Cardiac muscle cell (in vitro differentiated cells and primary cell): ENCODE results near the gene PSMF1. TPM values are rescaled to one million over a fixed set of nuclear protein-coding genes. Genes with fewer than 3 reads are reported as not detected.

Source experiments
- DNase-seq, 2 donors: peaks; one replicate each; pipeline versions ENCODE4 v3.0.0 to v3.0.0-alpha.2; 2010 to 2017; ENCODE audit warnings: low read depth in 1 of 2, low spot score in 1 of 2
- H3K27ac ChIP-seq: fragments of 200-600 bp; sonication (generic); 2 replicates; pipeline ENCODE4 v1.5.1; 2016
- H3K27me3 ChIP-seq: fragments of 200-600 bp; sonication (generic); 2 replicates; pipeline ENCODE4 v1.6.0; 2016; ENCODE audit warnings: control low read depth
- H3K36me3 ChIP-seq: fragments of 200-600 bp; sonication (generic); 2 replicates; pipeline ENCODE4 v1.5.1; 2016; ENCODE audit warnings: control low read depth
- H3K4me1 ChIP-seq: fragments of 200-600 bp; sonication (generic); 2 replicates; pipeline ENCODE4 v1.8.1; 2017; ENCODE audit warnings: low read depth, mild to moderate bottlenecking, mixed run types
- H3K4me3 ChIP-seq: fragments of 200-600 bp; sonication (generic); 2 replicates; pipeline ENCODE4 v1.5.1; 2016; ENCODE audit warnings: mild to moderate bottlenecking
- H3K9me3 ChIP-seq: fragments of 200-600 bp; sonication (generic); 2 replicates; pipeline ENCODE4 v1.5.1; 2017; ENCODE audit warnings: low read depth, mild to moderate bottlenecking, control low read depth
- CTCF ChIP-seq: IDR thresholded peaks from 2 replicates; pipeline ENCODE4 v1.5.1; 2012; ENCODE audit warnings: low read depth, mild to moderate bottlenecking, low read length
- polyA plus RNA-seq: library from polyadenylated mRNA; unstranded; fragments of >200 nt; fragmentation: Nextera tagmentation; extraction: Ambion mirVana; gene quantifications from 2 replicates; pipeline ENCODE4 v1.2.1, GENCODE V29; 2016
- total RNA-seq: library from RNA; depleted of rRNA; stranded (reverse); fragments of >200 nt; gene quantifications from 2 replicates; pipeline ENCODE4 v1.2.3, GENCODE V29; 2016

PSMF1 gene
- total and polyA plus RNA-seq, 2 experiments from 2014 or later, result 131 to 202 TPM

- TF ChIP-seq CTCF, result no peak
- Histone ChIP-seq H3K9me3 (no peaks in the 10 kb centered on the region), H3K4me1 (no peaks in the 10 kb centered on the region), H3K27me3 (no peaks in the 10 kb centered on the region), H3K27ac (no peak overlapping the region), H3K36me3 (no peaks in the 10 kb centered on the region), H3K4me3 (no peak overlapping the region)
- no peak for DNase-seq
These were observed 32.7 kb upstream of the PSMF1 start for GRCh38 chr20:1085492-1086276.

GRCh38 chr20:1086277-1087213, 31.9 kb upstream of the PSMF1 start:
- H3K4me1 ChIP-seq, result no peaks in the 10 kb centered on the region
- no peaks in the 10 kb centered on the region for H3K36me3 ChIP-seq
- no peaks in the 10 kb centered on the region for H3K9me3 ChIP-seq
- no peak for TF ChIP-seq CTCF
- no peaks in the 10 kb centered on the region for H3K27me3 ChIP-seq
- DNase-seq, result no peak
- no peak overlapping the region for H3K4me3 ChIP-seq
- H3K27ac ChIP-seq, result no peak overlapping the region

DNA sequence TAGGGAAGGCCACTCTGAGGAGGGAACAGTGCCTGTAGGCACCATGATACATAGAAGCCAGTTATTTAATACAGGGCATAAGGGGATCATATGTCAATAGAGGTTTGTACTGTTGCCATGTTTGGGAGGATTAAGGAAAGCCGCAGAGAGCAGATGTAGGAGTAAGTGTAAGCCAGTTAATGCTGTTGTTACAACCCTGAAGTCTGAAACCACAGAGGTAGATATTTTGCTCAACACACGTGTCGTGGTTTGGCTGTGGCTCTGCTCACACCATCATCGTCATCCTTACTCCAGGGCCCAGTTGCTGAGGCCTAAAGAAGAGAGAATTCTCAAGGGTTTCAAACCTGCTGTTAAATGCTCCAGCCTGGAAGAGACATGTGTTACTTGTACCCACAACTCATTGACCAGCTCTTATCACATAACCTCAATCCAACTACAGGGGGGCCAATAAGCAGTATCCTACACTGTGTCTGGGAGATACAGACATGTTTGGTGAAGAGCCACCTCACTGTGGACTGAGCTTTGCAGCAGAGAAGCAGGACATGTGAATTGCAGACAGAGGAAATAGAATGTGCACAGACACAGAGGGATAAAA, 31.0 kb upstream of the PSMF1 start:
- no peak overlapping the region for H3K27ac ChIP-seq
- H3K36me3 ChIP-seq, result no peaks in the 10 kb centered on the region
- no peak for DNase-seq
- no peaks in the 10 kb centered on the region for H3K9me3 ChIP-seq
- H3K4me1 ChIP-seq, result no peaks in the 10 kb centered on the region
- H3K4me3 ChIP-seq, result no peak overlapping the region
- H3K27me3 ChIP-seq, result no peaks in the 10 kb centered on the region
- no peak for TF ChIP-seq CTCF

DNA sequence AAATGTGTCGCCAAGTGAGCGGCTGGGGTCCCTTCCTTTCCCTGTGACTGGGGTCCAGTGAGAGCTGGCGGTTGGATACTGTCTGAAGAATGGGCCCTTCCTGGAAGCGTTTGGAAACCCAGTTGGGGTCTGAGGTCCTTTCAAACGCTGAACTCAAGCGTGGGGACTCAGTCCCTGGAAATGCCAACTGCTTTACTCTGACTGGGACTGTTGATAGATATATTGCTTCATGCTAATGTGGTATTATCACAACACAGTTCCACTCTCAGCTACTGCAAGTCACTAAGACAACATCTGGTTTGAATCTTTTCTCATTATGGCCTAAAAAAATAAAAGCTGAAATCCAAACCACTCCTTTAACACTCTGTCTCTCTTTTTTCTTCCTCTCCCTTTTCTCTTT, 23.7 kb upstream of the PSMF1 start:
- H3K4me3 ChIP-seq, result no peak overlapping the region
- H3K36me3 ChIP-seq, result no peaks in the 10 kb centered on the region
- no peak for TF ChIP-seq CTCF
- H3K27ac ChIP-seq, result no peak overlapping the region
- no peak for DNase-seq
- H3K9me3 ChIP-seq, result no peaks in the 10 kb centered on the region
- H3K4me1 ChIP-seq, result no peaks in the 10 kb centered on the region
- H3K27me3 ChIP-seq, result no peaks in the 10 kb centered on the region

DNA sequence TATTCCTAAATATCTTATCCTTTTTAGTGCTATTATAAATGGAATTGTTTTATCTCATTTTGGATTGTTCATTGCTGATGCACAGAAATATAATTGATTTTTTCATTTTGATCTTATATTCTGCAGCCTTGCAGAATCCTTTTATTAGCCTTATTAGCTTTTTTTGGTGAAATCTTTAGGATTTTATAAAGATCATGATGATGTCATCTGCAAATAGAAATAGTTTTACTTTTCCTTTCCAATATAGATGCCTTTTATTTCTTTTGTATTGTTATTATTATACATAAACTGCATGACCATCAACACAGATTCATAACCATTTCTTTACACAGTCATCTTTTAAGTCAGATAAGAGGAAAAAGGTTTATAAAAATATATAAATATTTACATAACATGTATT, 16.9 kb upstream of the PSMF1 start:
- no peak for TF ChIP-seq CTCF
- H3K9me3 ChIP-seq, result no peaks in the 10 kb centered on the region

More for the DNA sequence above, 16.9 kb upstream of the PSMF1 start:
- no peak for DNase-seq
- H3K27ac ChIP-seq, result no peak overlapping the region
- no peaks in the 10 kb centered on the region for H3K4me1 ChIP-seq
- H3K36me3 ChIP-seq, result no peaks in the 10 kb centered on the region
- no peaks in the 10 kb centered on the region for H3K27me3 ChIP-seq
- H3K4me3 ChIP-seq, result no peak overlapping the region
